ENCODE results near the gene KCNQ1. TPM values are rescaled to one million over a fixed set of nuclear protein-coding genes. Genes with fewer than 3 reads are reported as not detected.

The KCNQ1 gene
- total and polyA plus RNA-seq, 3 experiments from 2014 or later: 2.6 to 5.7 (median 3.4) TPM

DNA sequence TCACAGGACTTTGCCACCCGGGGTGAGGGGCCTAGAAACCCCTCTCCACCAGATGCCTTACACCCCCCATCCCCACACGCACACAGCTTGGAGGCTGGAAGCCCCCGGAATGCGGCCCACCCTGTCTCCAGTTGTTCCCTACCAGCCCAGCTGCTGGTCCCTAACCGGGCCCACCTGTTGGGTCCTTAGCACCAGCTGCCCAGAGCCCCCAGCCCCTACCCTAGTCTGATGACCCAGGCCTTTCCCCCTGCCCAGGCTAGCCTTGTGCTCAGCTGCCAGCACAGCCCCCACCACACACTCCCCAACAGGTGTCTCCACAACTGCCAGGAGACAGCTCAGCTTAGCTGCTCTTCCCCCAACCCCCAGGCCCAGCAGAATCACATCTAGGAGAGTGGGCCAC, 373.7 kb downstream of the KCNQ1 start:
- no peak overlapping the region for H3K27ac Mint-ChIP-seq
- Histone ChIP-seq H3K9me3 (ENCODE audit: low read length) (peaks cover 9% of the 10 kb centered on the region), H3K27ac (ENCODE audit: low read depth, low read length) (no peak overlapping the region), H3K36me3 (ENCODE audit: insufficient read depth, low read length) (no peaks in the 10 kb centered on the region), H3K27me3 (ENCODE audit: insufficient read depth, low read length, poor library complexity, severe bottlenecking) (no peaks in the 10 kb centered on the region), H3K4me1 (ENCODE audit: insufficient read depth, low read length) (no peaks in the 10 kb centered on the region), H3K4me3 (ENCODE audit: low read length) (no peak overlapping the region)
- H3K4me3 Mint-ChIP-seq: no peak overlapping the region
- POLR2A ChIA-PET: no interaction called here
- peaks cover 17 to 19% of the 10 kb centered on the region in 2 donors for H3K27me3 Mint-ChIP-seq
- DNase-seq: no peak
- peaks cover 19 to 52% (median 44%) of the 10 kb centered on the region in 5 donors for H3K9me3 Mint-ChIP-seq
- CTCF ChIA-PET: no interaction called here
- H3K36me3 Mint-ChIP-seq: peaks cover 2 to 44% (median 3%) of the 10 kb centered on the region in 3 donors
- H3K4me1 Mint-ChIP-seq: peaks cover 0 to 3% (median 2%) of the 10 kb centered on the region in 3 donors

DNA sequence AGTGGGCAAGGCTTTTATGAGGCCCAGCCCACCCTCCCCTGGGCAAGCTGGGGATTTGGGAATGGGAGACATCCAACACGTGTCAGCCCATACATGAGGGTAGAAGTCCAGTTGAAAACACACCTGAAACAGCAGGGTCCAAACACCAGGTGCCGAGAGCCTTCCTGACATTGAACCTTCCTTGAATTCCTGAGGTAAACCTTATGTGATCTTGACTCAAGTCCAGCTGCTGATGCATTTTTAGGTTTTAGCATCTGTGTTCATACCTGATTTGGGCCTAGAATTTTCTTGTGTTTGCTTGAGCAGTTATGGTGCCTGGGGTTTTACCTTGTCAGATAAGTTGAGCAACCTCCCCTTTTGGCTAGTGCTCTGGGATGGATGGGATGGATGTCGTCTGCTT, 374.5 kb downstream of the KCNQ1 start:
- Histone ChIP-seq H3K36me3 (ENCODE audit: insufficient read depth, low read length) (no peaks in the 10 kb centered on the region), H3K9me3 (ENCODE audit: low read length) (peaks cover 9% of the 10 kb centered on the region), H3K4me3 (ENCODE audit: low read length) (no peak overlapping the region), H3K27ac (ENCODE audit: low read depth, low read length) (no peak overlapping the region), H3K4me1 (ENCODE audit: insufficient read depth, low read length) (no peaks in the 10 kb centered on the region), H3K27me3 (ENCODE audit: insufficient read depth, low read length, poor library complexity, severe bottlenecking) (no peaks in the 10 kb centered on the region)
- H3K27me3 Mint-ChIP-seq: peaks cover 14 to 26% of the 10 kb centered on the region in 2 donors
- no peak overlapping the region for H3K4me3 Mint-ChIP-seq
- DNase-seq: no peak
- H3K9me3 Mint-ChIP-seq: peaks cover 19 to 52% (median 46%) of the 10 kb centered on the region in 5 donors
- ChIA-PET CTCF (no interaction called here), POLR2A (no interaction called here)
- H3K4me1 Mint-ChIP-seq: no peaks in the 10 kb centered on the region
- H3K27ac Mint-ChIP-seq: no peak overlapping the region
- H3K36me3 Mint-ChIP-seq: peaks cover 2 to 44% (median 3%) of the 10 kb centered on the region in 3 donors

DNA sequence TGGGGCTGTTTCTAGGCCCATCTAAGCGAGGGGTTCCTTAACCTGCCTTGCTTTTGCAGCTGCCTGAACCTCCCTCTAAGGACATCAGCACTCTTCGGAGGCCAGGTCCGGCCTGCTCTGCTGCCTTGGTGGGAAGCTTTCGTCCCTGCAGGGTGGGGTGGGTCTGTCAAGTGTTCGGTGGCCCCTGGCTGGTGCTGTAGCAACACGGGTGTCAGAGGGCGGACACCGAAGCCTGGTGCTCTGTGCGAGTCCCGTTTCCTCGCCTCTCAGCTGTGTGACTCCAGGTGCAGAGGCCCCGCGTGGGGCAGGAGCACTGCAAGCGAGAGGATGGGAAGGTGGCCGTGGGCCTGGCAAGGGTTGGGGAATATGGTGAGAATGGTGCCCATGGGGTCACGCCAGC, 376.2 kb downstream of the KCNQ1 start:
- H3K4me1 ChIP-seq (ENCODE audit: insufficient read depth, low read length): no peaks in the 10 kb centered on the region
- no peaks in the 10 kb centered on the region for H3K36me3 ChIP-seq (ENCODE audit: insufficient read depth, low read length)
- Mint-ChIP-seq H3K27me3 (peaks cover 10 to 30% of the 10 kb centered on the region in 2 donors), H3K36me3 (peaks cover 2 to 41% (median 3%) of the 10 kb centered on the region in 3 donors), H3K4me3 (no peak overlapping the region), H3K27ac (no peak overlapping the region), H3K4me1 (no peaks in the 10 kb centered on the region), H3K9me3 (peaks cover 19 to 49% (median 44%) of the 10 kb centered on the region in 5 donors)
- H3K27me3 ChIP-seq (ENCODE audit: insufficient read depth, low read length, poor library complexity, severe bottlenecking): no peaks in the 10 kb centered on the region
- H3K9me3 ChIP-seq (ENCODE audit: low read length): peaks cover 9% of the 10 kb centered on the region
- DNase-seq: no peak
- ChIA-PET CTCF (no interaction called here), POLR2A (no interaction called here)
- H3K27ac ChIP-seq (ENCODE audit: low read depth, low read length): no peak overlapping the region
- H3K4me3 ChIP-seq (ENCODE audit: low read length): no peak overlapping the region

DNA sequence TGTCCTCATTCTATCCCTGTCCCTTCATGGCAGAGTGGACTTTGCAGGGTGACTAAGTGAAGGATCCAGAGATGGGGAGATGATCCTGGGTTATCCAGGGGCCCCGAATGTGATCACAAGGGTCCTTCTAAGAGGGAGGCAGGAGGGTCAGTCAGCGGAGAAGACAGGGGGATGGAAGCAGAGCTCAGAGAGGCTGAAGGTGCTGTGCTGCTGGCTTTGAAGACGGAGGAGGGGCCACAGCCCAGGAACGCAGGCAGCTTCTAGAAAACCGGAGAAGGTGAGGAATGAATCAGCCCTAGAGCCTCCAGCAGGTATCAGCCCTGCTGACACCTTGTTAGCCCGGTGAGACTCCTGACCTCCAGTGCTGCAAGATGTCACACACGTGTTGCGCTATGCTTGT, 377.1 kb downstream of the KCNQ1 start:
- Mint-ChIP-seq H3K4me1 (no peaks in the 10 kb centered on the region), H3K9me3 (peaks cover 18 to 44% (median 40%) of the 10 kb centered on the region in 5 donors), H3K27me3 (peaks cover 10 to 30% of the 10 kb centered on the region in 2 donors), H3K27ac (peak overlapping the region in 1 of 8 donors; percentile 58), H3K36me3 (peaks cover 2 to 38% (median 3%) of the 10 kb centered on the region in 3 donors), H3K4me3 (no peak overlapping the region)
- Histone ChIP-seq H3K36me3 (ENCODE audit: insufficient read depth, low read length) (no peaks in the 10 kb centered on the region), H3K27ac (ENCODE audit: low read depth, low read length) (no peak overlapping the region), H3K4me1 (ENCODE audit: insufficient read depth, low read length) (no peaks in the 10 kb centered on the region), H3K4me3 (ENCODE audit: low read length) (no peak overlapping the region), H3K9me3 (ENCODE audit: low read length) (peaks cover 9% of the 10 kb centered on the region), H3K27me3 (ENCODE audit: insufficient read depth, low read length, poor library complexity, severe bottlenecking) (no peaks in the 10 kb centered on the region)
- ChIA-PET POLR2A (no interaction called here), CTCF (no interaction called here)
- DNase-seq: no peak

DNA sequence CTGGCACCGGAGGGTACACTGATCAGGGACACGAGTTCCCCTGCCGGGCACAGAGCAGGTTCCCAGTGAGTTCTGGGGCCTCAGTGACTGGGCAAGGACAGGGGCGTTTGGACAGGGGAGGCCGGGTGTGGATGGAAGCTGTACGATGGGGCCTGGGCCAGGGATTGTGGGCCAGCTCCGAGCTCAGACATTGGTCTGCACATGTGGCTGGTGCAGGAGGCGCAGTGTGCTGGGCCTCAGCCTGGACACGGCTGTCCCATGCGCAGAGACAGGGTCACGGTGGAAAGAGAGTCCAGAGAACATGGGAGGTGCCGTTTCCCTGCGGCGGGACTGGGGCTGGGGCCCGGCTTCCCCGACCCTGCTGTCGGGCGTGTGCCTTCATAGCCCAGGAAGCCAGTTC, 380.0 kb downstream of the KCNQ1 start:
- Histone ChIP-seq H3K27ac (ENCODE audit: low read depth, low read length) (no peak overlapping the region), H3K4me1 (ENCODE audit: insufficient read depth, low read length) (no peaks in the 10 kb centered on the region), H3K27me3 (ENCODE audit: insufficient read depth, low read length, poor library complexity, severe bottlenecking) (no peaks in the 10 kb centered on the region), H3K4me3 (ENCODE audit: low read length) (no peak overlapping the region), H3K9me3 (ENCODE audit: low read length) (no peaks in the 10 kb centered on the region), H3K36me3 (ENCODE audit: insufficient read depth, low read length) (no peaks in the 10 kb centered on the region)
- CTCF ChIA-PET: no interaction called here
- POLR2A ChIA-PET: no interaction called here
- Mint-ChIP-seq H3K36me3 (peaks cover 0 to 44% (median 3%) of the 10 kb centered on the region in 3 donors), H3K4me3 (no peak overlapping the region), H3K27ac (no peak overlapping the region), H3K9me3 (peaks cover 21 to 39% (median 34%) of the 10 kb centered on the region in 5 donors), H3K27me3 (peaks cover 12 to 32% of the 10 kb centered on the region in 2 donors), H3K4me1 (no peaks in the 10 kb centered on the region)
- no peak for DNase-seq

DNA sequence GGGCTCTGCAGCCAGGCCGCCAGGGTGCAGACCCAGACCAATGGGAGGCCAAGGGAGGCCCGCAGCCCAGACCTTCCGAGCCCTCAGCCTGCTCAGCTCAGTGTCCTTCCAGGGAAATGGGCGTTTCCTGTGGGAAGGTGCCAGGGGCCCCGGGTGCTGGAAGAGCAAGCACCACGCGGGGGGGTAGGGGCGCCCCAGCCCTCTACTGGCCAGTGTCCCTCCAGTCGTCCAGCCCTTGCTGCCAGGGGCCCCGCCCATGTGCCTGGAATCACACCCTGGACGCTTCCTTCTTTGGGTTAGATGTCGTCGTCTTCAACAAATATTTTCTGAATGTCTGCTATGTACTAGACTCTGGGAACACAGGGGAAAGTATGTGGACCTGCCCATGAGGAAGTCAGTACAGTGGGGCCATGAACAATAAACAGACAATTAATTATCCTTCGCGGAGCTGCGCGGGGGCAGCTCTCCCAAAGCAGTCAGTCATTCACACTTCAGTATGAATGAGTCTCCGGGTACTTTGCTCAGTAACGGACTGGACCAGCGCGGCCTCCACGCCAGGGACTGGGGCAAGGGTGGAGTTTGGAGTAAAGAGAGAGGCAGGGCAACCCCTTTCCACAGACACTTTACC, 380.6 kb downstream of the KCNQ1 start:
- no peak for DNase-seq
- Mint-ChIP-seq H3K9me3 (peaks cover 18 to 37% (median 32%) of the 10 kb centered on the region in 5 donors), H3K4me1 (no peaks in the 10 kb centered on the region), H3K27ac (no peak overlapping the region), H3K27me3 (peaks cover 12 to 32% of the 10 kb centered on the region in 2 donors), H3K4me3 (no peak overlapping the region), H3K36me3 (peaks cover 0 to 40% (median 3%) of the 10 kb centered on the region in 3 donors)
- Histone ChIP-seq H3K27me3 (ENCODE audit: insufficient read depth, low read length, poor library complexity, severe bottlenecking) (no peaks in the 10 kb centered on the region), H3K27ac (ENCODE audit: low read depth, low read length) (no peak overlapping the region), H3K4me3 (ENCODE audit: low read length) (no peak overlapping the region), H3K36me3 (ENCODE audit: insufficient read depth, low read length) (no peaks in the 10 kb centered on the region), H3K9me3 (ENCODE audit: low read length) (no peaks in the 10 kb centered on the region), H3K4me1 (ENCODE audit: insufficient read depth, low read length) (no peaks in the 10 kb centered on the region)
- ChIA-PET POLR2A (no interaction called here), CTCF (no interaction called here)

DNA sequence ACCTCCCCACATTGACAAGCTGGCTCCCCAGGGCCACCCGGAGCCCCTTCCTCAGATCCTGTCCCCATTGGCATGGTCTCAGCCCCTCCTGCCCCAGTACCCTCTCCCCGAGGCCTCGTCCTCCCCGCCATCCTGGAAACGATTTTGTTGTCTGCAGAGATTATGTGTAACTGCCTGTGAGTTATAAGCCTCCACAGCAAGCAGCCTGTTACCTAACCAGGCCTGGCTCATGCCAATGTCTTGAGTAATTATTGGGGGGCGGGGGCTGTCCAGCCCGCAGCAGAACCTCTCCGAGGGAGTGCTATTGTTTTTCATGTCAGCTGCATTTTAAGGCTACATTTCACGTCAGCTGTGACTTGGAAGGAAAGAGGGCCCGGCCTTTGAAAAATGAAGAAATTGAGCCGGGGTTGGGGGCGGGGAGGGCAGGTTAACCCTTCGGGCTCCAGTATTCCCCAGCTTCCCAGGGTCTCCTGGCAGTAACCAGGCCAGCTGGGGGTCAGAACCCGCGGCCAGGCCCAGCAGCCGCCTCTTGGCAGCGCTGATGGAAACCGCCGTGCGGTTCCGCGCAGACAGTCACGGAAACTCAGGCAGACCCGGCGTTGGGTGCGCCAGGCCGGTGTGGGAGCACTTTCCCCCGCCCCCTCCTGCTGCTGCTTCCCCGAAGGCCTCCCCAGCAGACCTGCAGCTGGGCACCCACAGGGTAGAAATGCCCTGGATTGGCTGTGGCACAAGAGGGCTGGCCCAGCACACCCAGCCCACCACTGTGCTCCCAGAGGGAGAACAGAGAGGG, 381.3 kb downstream of the KCNQ1 start:
- CTCF ChIA-PET: no interaction called here
- Mint-ChIP-seq H3K4me3 (no peak overlapping the region), H3K9me3 (peaks cover 18 to 33% (median 32%) of the 10 kb centered on the region in 5 donors), H3K36me3 (peaks cover 0 to 35% (median 3%) of the 10 kb centered on the region in 3 donors), H3K4me1 (no peaks in the 10 kb centered on the region), H3K27me3 (peaks cover 12 to 32% of the 10 kb centered on the region in 2 donors), H3K27ac (no peak overlapping the region)
- POLR2A ChIA-PET: no interaction called here
- Histone ChIP-seq H3K4me3 (ENCODE audit: low read length) (no peak overlapping the region), H3K27me3 (ENCODE audit: insufficient read depth, low read length, poor library complexity, severe bottlenecking) (no peaks in the 10 kb centered on the region), H3K4me1 (ENCODE audit: insufficient read depth, low read length) (no peaks in the 10 kb centered on the region), H3K9me3 (ENCODE audit: low read length) (no peaks in the 10 kb centered on the region), H3K27ac (ENCODE audit: low read depth, low read length) (no peak overlapping the region), H3K36me3 (ENCODE audit: insufficient read depth, low read length) (no peaks in the 10 kb centered on the region)
- DNase-seq: no peak

DNA sequence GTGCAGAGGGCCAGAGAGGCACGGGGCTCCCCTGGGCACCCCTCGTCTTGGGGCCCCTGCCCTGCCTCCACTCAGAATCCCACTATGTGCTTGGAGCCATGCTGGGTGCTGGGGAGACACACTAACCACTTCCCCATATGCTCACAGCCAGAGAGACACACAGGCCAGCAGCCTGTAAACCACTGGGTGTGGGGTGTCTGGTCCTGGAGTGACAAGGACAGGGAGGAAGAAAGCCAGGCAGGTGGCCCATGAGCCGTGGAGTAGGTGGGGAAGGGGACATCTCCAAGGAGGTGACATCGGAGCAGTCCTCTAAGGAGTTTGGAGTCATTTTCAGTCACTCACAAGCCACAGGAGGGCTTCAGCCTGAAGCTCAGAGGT, 381.9 kb downstream of the KCNQ1 start:
- Mint-ChIP-seq H3K4me3 (no peak overlapping the region), H3K27me3 (peaks cover 12 to 32% of the 10 kb centered on the region in 2 donors), H3K4me1 (no peaks in the 10 kb centered on the region), H3K36me3 (peaks cover 0 to 34% (median 3%) of the 10 kb centered on the region in 3 donors), H3K9me3 (peaks cover 18 to 31% (median 31%) of the 10 kb centered on the region in 5 donors), H3K27ac (no peak overlapping the region)
- Histone ChIP-seq H3K27ac (ENCODE audit: low read depth, low read length) (no peak overlapping the region), H3K4me3 (ENCODE audit: low read length) (no peak overlapping the region), H3K4me1 (ENCODE audit: insufficient read depth, low read length) (no peaks in the 10 kb centered on the region), H3K36me3 (ENCODE audit: insufficient read depth, low read length) (no peaks in the 10 kb centered on the region), H3K27me3 (ENCODE audit: insufficient read depth, low read length, poor library complexity, severe bottlenecking) (no peaks in the 10 kb centered on the region), H3K9me3 (ENCODE audit: low read length) (no peaks in the 10 kb centered on the region)
- ChIA-PET POLR2A (no interaction called here), CTCF (no interaction called here)
- DNase-seq: no peak
